ES-I3 (cell line): ENCODE results near the gene BPIFB6.

Experiments used
- H3K36me3 ChIP-seq: 2 replicates; pipeline ENCODE4 v1.6.1; 2013; ENCODE audit warnings: mild to moderate bottlenecking, low read length, control low read depth, moderate library complexity; ENCODE audit not compliant: insufficient read depth
- H3K4me1 ChIP-seq: 2 replicates; pipeline ENCODE4 v1.6.1; 2013; ENCODE audit warnings: mild to moderate bottlenecking, control low read depth, low read length; ENCODE audit not compliant: insufficient read depth
- H3K9ac ChIP-seq: 2 replicates; pipeline ENCODE4 v1.6.1; 2013; ENCODE audit warnings: low read depth, mild to moderate bottlenecking, low read length, moderate library complexity
- H3K9me3 ChIP-seq: 2 replicates; pipeline ENCODE4 v1.6.1; 2013; ENCODE audit warnings: mild to moderate bottlenecking, low read length, moderate library complexity; ENCODE audit not compliant: control insufficient read depth, insufficient read depth

BPIFB6 gene

DNA sequence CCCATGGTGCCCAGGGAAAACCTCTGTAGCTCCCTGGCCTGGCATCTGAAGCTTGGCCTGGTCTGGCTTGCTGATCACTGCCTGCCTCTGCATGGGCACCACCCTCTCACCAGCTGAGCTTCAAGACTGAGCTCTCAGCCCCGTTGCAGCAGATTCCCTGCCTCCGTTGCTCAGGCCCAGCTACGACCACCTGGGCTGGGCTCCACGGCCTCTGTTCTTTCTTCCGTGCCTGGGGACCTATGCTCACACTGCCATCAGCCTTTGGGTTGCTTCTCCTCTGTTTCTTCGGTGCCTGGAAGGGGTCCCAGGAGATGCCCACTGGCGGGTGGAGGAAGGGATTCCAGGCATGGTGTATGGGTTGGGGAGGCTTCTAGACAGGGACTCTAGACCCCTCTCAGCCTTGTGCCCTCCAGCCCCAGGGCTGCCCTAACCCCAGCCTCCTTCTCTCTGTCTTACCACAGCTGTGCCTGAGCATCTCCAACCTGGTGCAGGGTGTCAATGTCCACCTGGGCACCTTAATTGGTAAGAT, 14.8 kb upstream of the BPIFB6 start:
- no peaks in the 10 kb centered on the region for H3K36me3 ChIP-seq
- H3K9me3 ChIP-seq = no peaks in the 10 kb centered on the region
- H3K4me1 ChIP-seq = peaks cover 6% of the 10 kb centered on the region; the same call in 1 of the 2 replicates
- H3K9ac ChIP-seq = no peak overlapping the region

DNA sequence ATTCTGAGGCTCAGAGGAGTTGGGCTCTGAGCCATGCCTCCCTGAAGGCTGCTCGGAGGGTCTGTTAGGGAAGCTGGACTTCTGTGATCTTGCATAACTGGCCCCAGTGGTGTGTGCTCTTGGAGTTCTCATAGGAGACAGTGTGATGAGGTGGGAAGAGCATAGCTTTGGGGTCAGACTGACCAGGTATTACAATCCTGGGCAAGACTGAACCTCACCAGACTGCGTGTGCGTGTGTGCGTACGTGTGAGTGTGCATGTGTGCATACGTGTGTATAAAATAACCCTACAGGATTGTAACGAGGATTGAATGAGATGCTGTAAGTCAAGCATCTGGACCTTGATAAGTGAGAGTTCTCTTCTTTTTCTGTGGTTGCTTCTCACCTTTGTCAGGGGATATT, 13.9 kb upstream of the BPIFB6 start:
- Histone ChIP-seq H3K36me3 (no peaks in the 10 kb centered on the region), H3K4me1 (peaks cover 6% of the 10 kb centered on the region; the same call in 1 of the 2 replicates), H3K9ac (no peak overlapping the region), H3K9me3 (no peaks in the 10 kb centered on the region)

DNA sequence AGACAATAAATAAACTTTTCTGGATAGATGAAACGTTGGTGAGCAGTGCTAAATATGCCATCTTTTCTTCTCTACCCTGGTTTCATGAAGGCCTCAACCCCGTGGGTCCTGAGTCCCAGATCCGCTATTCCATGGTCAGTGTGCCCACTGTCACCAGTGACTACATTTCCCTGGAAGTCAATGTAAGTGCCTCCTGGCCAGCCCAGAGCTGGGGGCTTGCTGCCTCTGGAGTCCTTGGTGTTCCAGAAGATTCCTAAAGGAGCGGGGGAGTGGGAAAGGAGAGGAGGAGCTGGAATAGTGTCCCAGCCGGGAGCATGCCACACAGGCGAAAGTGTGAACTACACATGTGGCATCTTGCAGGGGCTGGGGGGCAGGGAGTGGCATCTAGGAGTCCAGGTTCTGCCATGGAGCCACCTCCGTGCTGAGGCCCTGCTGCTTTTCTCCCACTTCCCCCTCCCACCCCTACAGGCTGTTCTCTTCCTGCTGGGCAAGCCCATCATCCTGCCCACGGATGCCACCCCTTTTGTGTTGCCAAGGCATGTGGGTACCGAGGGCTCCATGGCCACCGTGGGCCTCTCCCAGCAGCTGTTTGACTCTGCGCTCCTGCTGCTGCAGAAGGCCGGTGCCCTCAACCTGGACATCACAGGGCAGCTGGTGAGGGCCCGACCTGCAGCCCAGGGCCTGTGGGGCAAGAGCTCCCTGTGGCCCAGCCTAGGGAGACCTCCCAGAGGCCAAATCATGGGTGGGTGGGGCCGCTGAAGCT, 13.1 kb upstream of the BPIFB6 start:
- H3K36me3 ChIP-seq = no peaks in the 10 kb centered on the region
- no peak overlapping the region for H3K9ac ChIP-seq
- H3K9me3 ChIP-seq = no peaks in the 10 kb centered on the region
- peaks cover 6% of the 10 kb centered on the region; the same call in 1 of the 2 replicates for H3K4me1 ChIP-seq

DNA sequence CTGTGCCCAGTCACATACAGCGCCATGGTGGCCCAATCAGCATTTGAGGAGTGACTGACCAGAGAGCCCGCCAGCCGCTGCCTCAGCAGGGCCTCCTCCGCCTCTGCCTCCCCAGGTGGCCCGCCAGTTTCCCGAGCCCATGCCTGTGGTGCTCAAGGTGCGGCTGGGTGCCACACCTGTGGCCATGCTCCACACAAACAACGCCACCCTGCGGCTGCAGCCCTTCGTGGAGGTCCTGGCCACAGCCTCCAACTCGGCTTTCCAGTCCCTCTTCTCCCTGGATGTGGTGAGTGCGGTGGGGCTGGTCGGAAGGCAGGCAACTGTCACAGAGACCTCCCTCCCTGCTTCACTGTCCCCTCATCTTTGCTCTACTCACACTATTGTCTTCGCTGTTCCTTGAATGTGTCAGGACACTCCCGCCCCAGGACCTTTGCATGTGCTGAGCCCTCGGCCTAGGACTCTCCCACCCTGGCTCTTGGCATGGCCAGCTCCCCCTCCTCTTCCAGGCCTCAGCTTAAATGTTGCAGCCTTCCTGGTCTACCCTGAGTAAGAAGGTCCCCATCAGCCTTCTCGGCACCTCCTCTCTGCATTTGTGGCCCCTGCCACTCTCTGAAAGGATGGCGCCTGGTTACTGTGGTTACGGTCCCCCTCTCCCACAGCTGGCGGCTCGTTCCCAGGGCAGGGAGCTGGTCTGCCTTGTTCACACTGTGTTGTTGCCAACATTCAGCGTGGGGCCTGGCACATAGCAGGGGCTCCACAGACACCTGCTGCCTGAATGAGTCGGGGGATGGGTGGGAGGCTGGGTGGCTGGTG, 11.8 kb upstream of the BPIFB6 start:
- Histone ChIP-seq H3K36me3 (no peaks in the 10 kb centered on the region), H3K9me3 (no peaks in the 10 kb centered on the region), H3K4me1 (peaks cover under 1% of the 10 kb centered on the region; the same call in 1 of the 2 replicates), H3K9ac (no peak overlapping the region)

DNA sequence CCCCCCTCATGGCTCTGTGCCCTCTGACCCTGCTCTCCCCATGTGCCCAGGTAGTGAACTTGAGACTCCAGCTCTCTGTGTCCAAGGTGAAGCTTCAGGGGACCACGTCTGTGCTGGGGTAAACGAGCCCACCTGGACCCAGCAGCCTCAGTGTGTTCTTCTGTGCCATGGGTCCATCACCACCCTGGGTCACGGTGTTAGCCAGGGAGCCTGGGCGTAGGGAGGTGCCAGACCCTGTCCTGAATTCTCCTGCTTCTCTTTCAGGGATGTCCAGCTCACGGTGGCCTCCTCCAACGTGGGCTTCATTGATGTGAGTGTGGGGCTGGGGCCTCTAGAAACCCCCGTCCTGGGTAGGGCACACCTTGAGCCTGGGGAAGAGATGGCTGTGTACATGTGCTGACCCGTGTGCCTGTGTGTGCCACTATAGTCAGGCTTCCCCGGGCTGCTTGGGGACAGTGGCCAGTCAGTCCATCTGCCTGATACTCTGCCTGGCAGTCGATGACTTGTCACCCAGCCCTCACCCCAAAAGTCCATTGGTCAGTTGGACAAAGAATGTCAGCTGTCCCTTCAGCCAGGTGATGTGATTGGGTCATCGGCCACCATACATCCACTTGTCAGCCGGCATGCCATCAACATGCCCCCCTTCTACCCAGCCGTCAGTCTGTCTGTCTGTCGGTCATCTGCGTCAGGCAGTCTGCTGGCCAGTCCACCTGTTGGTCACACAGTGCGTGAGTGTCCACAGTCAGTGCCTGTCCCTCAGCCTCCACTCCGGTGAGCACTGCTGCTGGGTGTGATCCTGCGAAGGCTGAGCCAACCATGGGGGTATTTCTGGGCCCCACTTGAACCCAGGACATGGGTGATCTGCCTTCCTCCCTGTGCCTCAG, 10.9 kb upstream of the BPIFB6 start:
- Histone ChIP-seq H3K9ac (no peak overlapping the region), H3K9me3 (no peaks in the 10 kb centered on the region), H3K36me3 (no peaks in the 10 kb centered on the region), H3K4me1 (no peaks in the 10 kb centered on the region)

DNA sequence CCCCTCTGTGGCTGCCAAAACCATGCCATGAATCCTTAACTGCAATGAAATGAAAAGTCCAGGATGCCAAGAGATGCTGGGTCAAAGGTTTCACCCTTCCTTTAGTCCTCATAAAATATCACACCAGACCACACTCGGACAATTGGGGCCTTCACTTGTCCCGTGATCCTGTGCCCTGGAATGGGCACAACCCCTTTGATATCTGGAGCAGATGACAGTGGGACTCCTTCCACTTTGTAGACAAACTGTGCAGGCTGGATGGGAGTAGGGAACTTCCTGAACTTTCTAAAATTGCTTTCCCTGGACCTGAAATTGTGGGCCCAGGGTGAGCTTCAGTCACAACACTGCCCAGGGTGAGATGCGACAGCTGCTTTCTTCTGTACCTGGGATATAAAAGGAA, 9.6 kb upstream of the BPIFB6 start:
- no peaks in the 10 kb centered on the region for H3K36me3 ChIP-seq
- H3K4me1 ChIP-seq = no peaks in the 10 kb centered on the region
- H3K9ac ChIP-seq = no peak overlapping the region
- H3K9me3 ChIP-seq = no peaks in the 10 kb centered on the region

DNA sequence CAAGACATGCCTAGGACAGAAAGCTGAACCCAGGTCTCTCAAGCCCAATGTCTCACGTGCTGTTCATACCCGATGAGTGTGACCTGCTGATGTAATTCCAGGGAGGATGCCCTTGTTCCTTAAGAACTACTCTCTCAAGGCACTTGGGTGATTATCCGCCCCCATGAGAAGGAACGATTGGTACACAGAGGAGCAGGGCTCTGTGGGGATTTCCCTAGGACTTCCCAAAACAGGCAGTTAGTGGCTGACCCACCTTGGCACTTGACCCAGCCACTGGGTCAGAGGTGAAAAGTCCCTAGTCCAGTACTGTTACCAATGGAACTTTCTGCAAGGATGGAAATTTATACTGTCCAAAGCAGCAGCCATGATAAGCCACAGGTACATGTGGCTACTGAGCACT, 9.2 kb upstream of the BPIFB6 start:
- Histone ChIP-seq H3K9ac (no peak overlapping the region), H3K4me1 (no peaks in the 10 kb centered on the region), H3K9me3 (no peaks in the 10 kb centered on the region), H3K36me3 (no peaks in the 10 kb centered on the region)

DNA sequence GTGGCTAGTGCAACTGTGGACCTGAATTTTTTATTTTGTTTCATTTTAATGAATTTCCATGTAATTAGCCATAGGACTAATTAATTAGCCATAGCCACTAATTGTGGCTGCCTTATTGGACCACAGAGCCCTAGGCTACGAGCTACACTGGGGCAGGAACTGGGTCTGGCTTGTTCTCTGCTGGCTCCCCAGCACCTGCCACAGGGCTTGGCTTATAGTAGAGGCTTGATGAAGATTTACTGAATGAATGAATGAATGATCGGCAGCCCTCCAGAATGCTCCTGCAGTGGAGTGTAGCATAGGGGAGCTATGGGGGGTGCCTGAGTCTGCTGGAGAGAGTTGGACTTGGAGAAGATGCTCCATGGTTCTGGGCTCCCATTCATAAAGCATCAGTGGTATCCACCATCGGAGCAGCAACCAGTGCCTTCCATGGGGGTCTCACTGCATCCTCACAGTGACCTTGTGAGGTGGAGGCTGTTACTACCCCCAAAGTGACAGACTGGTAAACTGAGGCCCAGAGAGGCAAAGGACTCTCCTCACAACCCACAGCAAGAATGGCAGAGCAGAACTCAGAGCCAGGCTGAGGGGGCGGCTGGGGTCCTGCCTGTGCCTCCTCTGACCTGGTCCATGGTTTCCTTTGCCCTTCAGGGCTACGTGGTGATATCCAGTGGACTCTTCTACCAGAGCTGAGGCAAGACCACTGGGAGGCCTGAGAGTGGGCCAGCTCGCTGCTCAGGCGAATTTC, 8.6 kb upstream of the BPIFB6 start:
- Histone ChIP-seq H3K4me1 (no peaks in the 10 kb centered on the region), H3K36me3 (no peaks in the 10 kb centered on the region), H3K9me3 (no peaks in the 10 kb centered on the region), H3K9ac (no peak overlapping the region)

DNA sequence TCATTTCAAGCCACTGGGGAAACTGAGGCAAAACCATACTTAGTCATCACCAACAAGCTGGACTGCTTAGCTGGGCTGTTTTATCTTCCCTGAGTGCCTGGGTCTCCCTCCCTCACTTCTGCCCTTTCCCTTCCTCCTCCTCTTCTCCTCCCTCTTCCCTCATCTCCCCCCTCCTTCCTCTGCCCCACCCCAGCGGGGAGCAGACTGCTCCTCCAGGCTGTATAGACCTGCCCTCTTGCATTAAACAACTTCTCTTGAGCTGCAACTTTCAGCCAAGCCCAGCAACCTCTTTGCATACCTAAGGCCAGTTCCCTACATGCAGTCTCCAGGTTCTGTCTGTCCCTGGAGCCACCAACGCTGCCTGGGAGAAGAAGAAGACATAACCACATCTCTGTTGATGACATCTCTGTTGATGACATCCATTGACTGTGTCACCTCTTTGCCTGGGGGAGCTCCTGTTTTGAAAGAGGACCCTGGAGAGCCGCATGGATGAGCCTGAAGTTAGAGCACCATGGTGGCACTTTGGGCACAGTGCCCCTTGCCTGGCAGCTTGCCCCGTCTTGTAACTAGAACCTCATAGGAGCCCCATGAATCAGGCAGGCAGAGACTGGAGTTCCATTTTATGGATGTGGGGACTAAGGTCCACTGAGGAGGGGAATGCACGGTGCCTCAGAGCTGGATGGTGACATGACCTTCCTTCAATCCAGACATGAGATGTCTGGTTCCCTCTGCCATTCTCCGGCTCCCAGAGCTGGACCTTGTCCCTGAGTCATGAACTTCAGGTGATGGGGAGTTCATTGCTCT, 7.8 kb upstream of the BPIFB6 start:
- H3K9me3 ChIP-seq = no peaks in the 10 kb centered on the region
- no peaks in the 10 kb centered on the region for H3K4me1 ChIP-seq
- no peak overlapping the region for H3K9ac ChIP-seq
- H3K36me3 ChIP-seq = no peaks in the 10 kb centered on the region

DNA sequence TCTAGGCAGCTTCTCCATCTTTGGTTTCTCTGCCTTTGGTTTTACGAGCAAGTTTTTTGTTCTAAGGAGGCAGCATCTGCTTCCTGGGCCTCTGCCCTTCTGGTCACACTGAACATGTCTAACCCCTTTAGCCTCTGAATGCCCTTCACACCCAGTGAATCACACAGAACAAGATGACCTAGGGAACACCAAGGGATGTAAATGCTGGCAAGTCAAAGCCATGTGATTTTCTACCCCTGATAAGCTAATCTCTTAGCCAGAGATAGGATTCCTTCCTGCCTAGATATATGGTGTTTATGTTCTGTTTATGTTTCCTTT, 7.2 kb upstream of the BPIFB6 start:
- no peaks in the 10 kb centered on the region for H3K9me3 ChIP-seq
- no peak overlapping the region for H3K9ac ChIP-seq
- no peaks in the 10 kb centered on the region for H3K4me1 ChIP-seq
- no peaks in the 10 kb centered on the region for H3K36me3 ChIP-seq

DNA sequence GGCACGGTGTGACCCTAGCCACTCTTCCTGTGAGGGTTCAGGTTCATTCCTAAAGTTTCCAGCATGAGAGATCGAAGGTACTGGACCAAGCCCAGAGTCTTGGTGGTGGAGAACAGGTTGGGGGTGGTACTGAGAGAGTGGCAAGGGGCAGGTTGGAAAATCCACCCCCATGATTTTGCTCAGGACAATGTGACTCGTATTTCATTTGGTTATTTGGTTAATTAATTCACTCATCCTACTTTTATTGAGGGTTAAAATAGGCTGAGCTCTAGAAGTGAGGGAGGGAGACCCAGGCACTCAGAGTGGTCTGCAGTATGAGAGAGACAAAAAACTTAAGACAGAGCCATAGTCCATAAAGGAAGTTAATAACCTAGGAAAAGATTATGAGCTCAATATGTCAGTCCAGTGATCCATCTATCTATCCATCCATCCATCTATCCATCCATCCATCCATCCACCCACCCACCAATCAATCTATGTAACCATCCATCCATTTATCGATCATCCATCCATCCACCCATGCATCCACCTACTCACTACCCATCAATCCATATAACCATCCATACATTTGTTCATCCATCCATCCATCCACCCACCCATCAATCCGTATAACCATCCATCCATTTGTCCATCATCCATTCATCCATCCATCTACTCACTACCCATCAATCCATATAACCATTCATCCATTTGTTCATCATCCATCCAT, 6.7 kb upstream of the BPIFB6 start:
- no peaks in the 10 kb centered on the region for H3K9me3 ChIP-seq
- no peak overlapping the region for H3K9ac ChIP-seq
- H3K36me3 ChIP-seq = no peaks in the 10 kb centered on the region
- no peaks in the 10 kb centered on the region for H3K4me1 ChIP-seq

DNA sequence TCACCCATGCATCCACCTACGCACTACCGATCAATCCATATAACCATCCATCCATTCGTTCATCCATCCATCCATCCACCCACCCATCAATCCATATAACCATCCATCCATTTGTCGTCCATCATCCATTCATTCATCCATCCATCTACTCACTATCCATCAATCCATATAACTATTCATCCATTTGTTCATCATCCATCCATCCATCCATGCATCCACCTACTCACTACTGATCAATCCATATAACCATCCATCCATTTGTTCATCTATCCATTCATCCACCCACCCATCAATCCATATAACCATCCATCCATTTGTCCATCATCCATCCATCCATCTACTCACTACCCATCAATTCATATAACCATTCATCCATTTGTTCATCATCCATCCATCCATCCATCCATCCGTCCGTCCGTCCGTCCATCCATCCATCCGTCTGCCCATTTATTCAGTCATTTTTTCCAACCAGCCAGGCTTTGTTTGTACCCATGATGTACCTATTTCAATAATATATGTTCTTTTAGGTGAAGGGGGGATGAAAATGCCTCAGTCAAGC, 6.1 kb upstream of the BPIFB6 start:
- Histone ChIP-seq H3K9ac (no peak overlapping the region), H3K4me1 (no peaks in the 10 kb centered on the region), H3K9me3 (no peaks in the 10 kb centered on the region), H3K36me3 (no peaks in the 10 kb centered on the region)
